T-helper 1 cell treated with Interleukin-12 subunit alpha and Interleukin-12 subunit beta and Interleukin-4 antibody, amounts not matched to agents 30 ng/mL and 1 ng/mL, for 36 hours (primary cell): ENCODE data around the gene ACACA. TPM values are rescaled to one million over a fixed set of nuclear protein-coding genes. Genes with fewer than 3 reads are reported as not detected.

Experiments
- intact Hi-C: fragments of 100-400 bp; cut with micrococcal nuclease; formaldehyde crosslinking; loops from one replicate; pipeline ENCODE4 v1.15.1; 2024
- total RNA-seq: library from RNA; stranded (reverse); gene quantifications from 2 replicates; pipeline ENCODE4 v1.2.3, GENCODE V29; 2022

The ACACA gene
- total RNA-seq, 1 donor from 2014 or later, result 53.4 TPM

DNA sequence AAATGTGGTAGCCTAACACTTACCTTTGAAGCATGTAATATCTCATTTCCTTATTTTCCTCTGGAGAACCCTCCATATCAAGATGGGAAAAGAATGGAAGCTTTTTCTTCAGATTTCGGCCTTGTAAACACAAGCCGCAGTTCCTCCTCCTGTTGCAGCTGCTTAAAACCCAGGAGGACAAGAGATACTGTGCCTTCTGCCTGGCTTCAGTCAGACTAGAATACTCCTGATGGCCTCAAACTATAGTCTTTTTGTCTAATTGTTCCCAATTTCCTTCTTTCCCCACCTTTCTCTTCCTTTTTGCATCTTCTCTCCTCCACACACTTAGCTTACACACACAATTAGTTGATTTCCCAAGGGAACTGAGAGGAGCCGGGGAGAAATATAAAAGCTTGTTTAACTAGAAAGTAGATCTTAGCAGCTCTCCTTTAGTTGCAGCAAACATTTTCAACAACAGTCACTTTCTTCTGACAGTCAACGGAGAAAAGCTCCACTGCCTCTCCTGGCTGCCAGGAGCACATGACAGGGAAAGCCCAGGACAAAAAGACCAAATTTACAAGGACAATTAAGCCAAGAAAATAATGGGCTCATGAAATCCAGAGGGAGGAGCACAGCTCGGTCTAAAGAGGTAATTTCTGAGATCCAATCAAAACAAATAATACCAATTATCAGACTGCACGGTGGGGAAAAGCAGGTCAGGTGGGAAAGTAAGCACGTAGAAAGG is 107.2 kb downstream of the ACACA start:
- intact Hi-C loops, result no loop called here

DNA sequence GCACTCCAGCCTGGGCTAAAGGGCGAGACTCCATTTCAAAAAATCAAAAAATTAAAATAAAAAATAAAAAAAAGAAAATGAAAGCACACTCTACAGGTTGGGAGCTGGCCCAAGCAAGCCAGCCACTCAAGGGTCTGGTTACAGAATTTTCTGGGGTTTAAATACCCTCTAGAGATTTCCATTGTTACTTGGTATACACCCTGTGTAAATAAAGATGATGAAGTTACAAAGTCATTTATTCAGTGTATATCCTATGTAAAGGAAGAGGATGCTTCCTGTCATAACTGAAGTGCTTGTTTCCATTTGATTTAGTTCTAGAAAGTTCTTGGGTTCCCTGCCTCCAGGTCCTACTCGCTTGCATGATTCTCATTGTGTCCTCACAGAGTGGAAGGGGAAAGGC is 110.7 kb downstream of the ACACA start:
- intact Hi-C loops, result no loop called here

DNA sequence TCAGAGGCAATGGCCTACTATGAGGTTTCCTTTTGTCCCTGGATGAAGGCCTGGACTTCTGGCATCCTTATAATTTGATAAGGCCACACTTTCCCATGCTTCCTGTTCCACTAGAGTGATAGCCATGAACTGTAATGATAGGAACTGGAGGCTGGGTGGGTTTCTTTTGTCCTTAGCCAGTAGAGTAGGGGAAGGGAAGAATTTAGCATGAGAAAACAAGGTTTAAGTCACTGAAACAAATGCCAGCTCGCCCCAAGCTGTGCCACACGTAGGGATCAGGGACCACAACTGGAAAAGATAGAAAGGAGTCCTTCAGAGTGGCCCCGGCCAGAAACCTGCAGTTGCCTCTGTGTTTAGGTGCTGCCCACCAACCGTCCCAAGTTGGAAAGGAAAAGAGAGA is 111.7 kb downstream of the ACACA start:
- intact Hi-C loops, result no loop called here

DNA sequence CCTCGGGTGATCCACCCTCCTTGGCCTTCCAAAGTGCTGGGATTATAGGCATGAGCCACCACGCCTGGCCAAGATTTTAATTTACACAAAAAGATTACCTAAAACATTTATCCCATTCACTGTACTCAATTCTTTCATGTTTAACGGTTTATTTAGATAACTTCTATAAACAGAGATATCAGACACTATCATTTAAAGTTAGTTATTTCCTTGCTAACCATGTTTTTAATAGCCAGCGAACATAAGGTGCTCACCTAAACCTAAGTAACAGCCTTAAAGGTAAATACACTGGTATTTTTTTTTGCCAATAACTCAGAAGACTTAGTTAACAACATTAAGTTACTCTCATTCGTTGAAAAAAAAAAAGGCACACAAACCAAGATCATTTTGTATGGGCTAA is 112.9 kb downstream of the ACACA start:
- intact Hi-C loops, result no loop called here

DNA sequence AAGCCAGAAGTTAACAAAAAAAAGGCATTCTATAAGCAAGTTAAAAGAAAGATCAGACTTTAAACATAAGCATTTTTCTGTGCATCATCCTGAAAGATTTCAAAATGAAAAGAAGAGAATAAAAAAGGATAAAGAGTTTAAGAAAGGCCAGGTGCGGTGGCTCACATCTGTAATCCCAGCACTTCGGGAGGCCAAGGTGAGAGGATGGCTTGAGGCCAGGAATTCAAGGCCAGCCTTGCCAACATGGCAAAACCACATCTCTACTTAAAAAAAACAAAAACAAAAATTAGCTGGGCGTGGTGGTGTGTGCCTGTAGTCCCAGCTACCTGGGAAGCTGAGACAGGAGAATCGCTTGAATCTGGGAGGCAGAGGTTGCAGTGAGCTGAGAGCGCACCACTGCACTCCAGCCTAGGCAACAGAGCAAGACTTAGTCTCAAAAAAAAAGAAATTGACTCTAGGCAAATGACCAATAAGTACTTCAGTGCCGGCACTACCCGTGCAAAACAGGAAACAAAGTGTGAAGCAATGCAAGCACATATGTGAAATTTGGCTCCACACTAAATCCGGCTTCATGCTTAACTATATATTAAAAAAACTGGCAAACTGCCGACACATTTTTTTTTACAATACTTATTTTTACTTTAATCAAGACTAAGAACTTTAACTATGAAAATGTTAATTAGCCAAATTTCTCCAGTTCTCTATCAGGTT is 114.1 kb downstream of the ACACA start:
- intact Hi-C loops, result no loop called here

DNA sequence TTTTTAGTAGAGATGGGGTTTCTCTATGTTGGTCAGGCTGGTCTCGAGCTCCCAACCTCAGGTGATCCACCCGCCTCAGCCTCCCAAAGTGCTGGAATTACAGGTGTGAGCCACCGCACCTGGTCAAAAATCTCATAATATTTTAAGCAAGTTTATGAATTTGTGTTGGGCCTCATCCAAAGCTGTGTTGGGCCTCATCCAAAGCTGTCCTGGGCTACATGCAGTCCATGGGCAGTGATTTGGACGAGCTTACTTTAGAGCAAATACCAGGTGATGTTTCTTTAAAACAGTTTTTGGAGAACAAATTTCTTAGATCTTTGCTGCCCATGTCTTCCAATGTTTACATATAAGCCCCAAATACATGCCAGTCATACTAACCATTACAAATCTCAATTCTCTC is 115.3 kb downstream of the ACACA start:
- intact Hi-C loops, result no loop called here

DNA sequence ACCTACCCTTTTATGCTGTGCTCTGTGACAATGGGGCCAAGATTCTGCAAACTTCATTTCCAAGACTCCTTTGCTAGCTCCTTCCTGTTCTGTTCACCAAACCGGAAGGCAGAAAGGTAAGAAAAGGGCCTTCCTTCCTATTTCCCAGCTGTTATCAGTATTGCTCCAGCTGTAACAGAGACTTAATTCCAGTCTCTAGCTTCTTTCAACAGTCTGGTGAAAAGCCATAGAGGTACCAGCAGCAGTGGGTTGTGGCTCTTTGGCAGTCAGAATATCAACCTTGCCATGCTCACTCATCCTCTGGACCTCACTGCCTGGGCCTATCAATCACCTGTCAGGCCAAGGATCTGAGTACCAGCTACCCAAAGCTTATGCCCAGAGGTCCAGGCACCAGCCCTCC is 120.2 kb downstream of the ACACA start:
- intact Hi-C loops, result no loop called here

DNA sequence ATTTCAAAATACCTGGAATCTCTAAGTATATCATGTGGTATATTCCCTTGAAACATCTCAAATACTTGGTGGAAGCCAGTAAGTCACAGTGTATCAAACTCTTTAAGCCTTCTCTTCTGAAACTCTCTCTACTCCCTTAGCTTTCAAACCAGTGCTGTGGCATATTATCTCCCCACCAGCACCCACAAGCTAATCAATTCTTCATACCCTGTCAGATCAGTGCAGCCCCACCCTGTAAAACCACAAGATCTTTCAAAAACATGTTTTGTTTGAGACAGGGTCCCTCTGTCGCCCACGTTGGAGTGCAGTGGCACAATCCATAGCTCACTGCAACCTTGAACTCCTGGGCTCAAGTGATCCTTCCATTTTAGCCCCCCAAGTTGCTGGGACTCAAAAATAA is 122.4 kb downstream of the ACACA start:
- intact Hi-C loops, result no loop called here

DNA sequence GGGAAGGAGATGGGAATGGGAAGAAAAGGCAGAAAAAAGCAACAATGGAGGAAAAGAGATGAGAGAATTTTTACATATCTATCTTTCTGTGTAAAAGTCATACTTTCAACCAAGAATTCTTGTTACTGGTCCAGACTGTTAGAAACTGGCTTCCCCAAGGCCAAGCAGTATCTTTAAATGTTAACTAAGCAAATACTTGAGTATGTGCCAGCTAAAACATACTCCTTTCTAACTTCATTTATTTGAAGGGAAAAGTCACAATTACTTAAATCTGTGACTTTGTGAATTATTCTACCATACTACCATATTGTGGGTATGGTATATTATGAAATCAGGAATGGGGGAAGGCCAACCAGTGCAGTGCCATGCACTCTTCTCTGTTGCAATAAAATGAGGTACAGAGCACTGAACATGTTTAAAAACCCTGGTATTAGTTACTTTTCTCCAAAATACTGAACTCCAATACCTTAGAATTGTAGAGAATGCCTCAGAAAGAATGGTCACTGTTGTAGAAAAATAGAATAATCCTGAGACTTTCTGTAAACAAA is 123.1 kb downstream of the ACACA start:
- intact Hi-C loops, result no loop called here

DNA sequence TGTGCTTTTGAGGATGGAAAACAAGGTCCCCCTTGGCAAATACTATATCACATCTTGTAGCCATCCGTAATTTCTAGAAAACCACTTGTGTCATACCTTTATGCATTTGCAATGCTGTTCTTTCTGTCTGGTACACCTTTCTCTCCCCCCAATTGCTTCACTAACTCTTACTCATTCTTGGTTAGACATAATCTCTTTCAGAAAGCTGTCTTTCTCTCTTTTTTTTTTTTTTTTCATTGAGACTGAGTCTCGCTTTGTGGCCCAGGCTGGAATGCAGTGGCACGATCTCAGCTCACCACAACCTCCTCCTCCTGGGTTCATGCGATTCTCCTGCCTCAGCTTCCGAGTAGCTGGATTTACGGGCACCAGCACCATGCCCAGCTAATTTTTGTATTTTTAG is 125.8 kb downstream of the ACACA start:
- intact Hi-C loops, result no loop called here

DNA sequence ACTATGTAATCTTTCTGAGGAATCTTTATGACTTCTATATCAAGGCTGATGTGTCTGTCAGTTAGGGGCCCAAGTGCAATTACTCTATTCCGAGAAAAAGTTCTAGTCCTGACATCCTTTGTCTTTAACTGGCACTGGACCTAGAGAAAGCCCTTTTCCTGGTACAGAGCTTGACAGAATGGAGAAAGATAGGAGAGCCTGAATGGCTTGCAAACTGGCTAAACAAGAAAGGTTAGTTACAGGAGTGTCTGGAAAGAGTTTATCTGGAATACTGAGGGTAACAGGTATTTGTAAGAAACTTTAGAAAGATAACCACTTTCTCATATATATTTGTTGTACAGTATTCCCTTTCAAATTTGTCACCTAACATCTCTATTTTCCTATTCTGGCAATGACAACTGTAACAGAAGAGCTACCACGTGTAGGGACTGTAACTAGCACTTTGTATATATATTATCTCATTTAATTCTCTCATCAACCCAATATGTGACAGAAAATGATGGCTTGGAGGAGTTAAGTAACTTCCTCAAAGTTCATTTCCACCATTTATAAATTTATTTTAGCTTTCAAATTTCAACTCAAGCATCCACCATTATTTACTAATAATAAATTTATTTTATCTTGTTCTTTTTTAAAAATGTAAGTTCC is 128.3 kb downstream of the ACACA start:
- intact Hi-C loops, result no loop called here

DNA sequence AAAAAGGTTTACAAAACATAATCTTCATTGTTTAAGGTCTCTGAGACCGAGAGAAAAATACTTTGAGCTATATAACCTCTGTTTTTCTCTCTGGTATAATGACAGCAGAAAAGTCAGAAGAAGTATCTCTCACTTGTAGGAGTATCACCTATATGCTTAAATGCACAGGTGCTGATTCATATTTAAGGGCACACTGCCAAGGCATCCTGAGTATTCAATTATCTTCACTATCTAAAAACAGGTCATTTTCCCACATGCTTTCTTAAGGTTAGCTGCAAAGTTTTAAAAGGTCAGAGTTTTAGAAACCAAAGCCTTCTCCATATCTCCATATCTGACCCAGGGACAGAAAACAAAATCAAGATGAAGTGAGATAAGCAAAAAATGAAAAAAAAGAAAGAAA is 130.2 kb downstream of the ACACA start:
- intact Hi-C loops, result no loop called here

DNA sequence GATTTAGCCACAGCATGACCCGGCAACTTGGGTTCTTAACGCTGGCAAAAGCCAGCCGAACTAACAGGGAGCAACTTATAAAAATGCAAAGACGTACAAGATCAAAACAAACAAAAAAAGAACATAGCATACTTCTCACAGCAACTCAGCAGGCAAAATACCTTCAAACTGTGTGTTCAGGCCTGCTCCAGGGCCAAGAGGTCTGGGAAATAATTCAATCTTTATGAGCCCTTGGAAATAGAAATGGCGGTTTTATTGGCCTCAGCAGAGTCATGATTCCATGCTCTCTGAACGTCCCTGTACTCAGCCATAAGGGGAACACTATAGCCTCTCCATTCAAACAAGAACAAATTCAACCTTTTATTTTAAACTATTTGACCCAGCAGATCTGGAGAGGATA is 132.2 kb downstream of the ACACA start:
- intact Hi-C loops, result no loop called here

DNA sequence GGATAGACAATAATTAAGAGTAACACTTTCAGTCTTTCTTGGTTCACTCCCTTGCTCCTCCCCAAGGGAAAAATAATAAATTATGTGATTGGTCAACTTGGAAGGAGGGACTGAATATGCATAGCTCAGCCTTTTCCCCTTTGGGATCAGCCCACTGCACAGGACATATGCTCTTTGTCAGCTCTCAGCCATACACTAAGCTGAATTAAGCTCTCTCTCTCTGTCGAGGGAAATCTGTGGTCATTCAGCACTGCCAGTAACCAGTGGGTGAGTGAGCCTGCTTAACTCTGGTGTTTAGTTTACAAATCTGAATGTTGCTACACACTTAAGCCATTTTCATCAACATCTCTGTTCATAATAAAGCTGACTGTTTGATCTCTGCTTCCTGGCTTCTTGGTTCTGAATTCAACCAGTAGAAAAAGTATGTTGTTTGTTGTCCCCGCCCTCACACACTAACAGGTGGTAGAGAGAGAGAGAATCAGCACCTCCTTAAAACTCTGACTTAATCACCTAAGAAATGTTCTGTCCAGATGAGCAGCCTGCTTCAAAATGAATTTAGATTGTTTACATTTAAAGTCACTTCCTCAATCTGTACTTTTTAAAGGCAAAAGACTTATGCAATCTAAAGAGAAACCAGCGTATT is 133.1 kb downstream of the ACACA start:
- intact Hi-C loops, result no loop called here

DNA sequence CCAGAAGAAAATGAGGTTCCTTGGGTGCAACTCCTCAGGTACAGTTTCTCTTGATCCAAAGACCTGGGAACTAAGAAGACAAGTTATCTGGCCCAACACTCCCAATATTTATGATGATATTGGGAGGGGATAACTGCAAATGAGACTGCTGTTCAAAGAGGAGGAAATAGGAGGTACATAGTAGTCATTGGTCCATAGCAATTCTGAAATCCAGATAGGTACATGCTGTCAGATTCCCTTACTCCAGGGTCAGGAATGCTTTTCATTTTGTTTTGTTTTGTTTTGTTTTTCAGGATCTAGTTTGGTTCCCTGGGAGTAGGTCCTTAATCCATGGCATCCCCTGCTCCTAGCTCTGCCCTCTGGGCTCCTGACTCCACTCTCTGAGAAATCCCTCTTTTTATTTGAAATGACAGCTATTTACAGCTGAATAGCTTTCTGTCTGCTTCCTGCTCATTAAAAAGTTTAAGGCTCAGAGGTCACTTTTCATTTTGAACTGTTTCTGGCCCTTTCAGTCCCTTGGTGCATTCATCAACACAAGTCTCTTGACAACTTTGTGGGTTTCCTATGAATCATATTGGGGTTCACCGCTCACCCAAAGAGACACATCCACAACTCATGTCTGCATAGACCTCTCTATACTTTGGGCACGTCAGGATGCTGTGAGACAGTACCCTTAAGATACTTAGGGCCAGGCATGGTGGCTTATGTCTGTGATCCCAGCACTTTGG is 141.0 kb downstream of the ACACA start:
- intact Hi-C loops, result no loop called here

DNA sequence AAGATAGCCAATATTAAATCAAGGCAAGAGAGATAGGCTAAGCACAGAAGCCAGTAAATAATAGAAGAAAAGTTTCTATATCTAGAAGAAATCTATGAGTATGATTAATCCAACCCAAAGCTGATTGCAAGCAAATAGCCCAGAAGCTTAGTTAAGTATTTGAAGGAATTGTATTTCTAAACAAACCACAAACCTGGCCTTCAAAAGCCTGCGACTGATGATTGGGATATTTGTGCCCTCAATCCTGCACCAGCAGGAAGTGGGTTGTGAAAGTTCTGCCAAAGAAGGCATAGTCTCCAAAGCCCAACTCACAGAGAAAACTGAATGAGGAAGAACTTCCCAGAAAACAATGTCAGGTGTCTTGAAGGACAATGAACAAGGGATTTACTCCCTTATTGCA is 145.3 kb downstream of the ACACA start:
- intact Hi-C loops, result no loop called here

DNA sequence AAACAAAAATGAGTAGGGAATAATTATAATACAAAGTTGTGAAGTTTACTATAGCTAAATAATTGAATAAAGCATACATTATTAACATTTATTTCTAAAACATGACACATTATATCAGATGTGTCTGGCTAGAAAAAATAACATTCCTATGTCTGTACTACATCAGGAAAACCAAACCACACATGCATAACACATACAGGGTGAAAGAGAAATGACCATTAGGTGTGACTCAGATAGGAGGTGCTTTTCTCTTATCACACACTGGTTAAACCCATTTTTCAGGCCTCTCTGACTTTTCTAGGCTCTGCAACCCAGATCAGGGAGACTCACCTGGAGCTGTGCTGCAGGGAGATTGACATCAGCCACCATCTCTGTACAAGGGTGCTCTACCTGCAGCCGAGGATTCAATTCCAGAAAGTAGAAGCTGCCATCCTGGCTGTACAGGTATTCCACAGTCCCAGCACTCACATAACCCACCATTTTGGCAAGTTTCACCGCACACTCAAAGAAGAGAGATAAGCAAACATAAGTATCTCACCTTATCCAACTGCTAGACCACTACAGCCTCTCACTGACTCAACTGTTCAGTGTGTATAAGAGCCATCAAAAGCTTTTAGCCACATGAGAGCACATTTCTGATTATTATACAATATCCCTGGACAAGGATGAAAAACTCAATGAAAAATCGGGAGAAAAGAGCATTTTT is 147.5 kb downstream of the ACACA start:
- intact Hi-C loops, result no loop called here

DNA sequence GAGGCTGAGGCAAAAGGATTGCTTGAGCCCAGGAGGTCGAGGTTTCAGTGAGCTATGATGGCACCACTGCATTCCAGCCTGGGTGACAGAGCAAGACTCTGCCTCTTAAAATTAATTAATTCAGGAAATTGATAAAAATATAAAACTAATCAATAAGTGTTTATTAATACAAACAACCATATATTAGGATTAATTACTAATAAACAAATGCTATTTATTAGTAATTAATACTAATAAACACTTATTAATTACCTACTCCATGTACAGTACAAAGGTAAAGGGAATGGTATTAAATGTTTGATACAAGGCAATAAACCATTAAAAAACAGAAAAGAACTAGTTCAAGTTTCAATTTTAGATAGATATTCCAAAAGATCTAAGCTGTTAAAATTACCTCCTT is 150.0 kb downstream of the ACACA start:
- intact Hi-C loops, result no loop called here

DNA sequence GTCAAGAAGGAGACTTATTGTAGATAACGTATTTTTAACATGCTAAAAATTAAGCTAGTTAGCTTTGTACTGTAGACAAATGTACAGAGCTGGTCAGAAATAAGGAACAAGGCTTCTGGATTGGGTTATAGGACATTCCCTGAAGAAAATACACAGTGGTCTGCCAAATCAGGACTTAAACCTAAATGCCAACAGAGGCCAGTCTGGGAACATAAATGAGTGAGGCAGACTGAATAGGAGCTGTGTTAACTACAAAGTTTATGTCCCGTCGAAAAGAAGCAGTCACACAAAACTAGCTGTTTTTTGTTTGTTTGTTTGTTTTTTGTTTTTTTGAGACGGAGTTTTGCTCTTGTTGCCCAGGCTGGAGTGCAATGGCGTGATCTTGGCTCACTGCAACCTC is 151.2 kb downstream of the ACACA start:
- intact Hi-C loops, result no loop called here

DNA sequence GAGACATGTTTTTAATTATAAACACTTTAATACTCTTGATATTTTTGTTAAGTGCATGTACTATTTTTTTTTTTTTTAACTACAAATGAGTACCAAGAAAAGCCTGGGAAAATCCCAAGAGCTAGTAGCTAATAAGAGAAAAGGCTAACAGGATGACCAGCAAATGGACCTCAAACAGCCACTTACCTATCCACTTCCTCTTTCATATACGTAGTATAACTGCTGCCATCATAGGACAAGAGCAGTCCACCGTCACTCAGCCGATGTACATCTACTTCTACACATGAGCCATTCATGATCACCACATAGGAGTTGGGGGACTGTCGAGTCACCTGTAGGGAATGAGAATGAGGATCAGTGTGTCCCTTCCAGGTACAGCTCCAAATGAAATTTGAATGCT is 158.8 kb downstream of the ACACA start:
- intact Hi-C loops, result no loop called here

DNA sequence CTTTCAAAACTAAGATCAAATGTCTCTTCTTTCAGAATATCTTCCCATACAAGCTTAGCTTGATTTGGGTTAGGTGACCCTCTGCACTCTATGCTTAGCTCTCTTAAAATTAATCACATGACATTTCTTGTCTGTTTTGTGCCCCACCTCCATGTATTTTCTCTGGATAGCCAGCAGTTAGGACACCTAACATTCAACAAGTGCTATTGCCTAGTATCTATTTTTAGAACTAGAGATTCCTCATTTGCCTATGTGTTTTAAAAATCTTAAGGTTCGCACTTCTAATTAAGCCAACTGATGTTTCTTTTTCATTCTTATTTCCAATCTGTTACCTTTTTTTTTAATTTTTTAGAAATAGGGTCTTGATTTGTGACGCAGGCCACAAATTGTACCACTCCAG is 160.6 kb downstream of the ACACA start:
- intact Hi-C loops, result no loop called here
